Fibroblast of lung (primary cell): ENCODE data around the gene TNS3.

Experiments
- EZH2 ChIP-seq: IDR thresholded peaks from 2 replicates; pipeline ENCODE4 v1.5.1; 2012; ENCODE audit warnings: low read length, control low read depth, mild to moderate bottlenecking; ENCODE audit errors: missing control alignments
- TF ChIP-seq, protein P1 (sequence below), 2 donors: IDR thresholded peaks in 1 of 2; conservative IDR thresholded peaks in 1 of 2; 1 replicate in 1 of 2; 2 replicates in 1 of 2; pipeline ENCODE4 v1.5.1; 2011 to 2012; ENCODE audit warnings: low read length in 2 of 2, control low read depth in 1 of 2, inconsistent platforms in 1 of 2, low read depth in 1 of 2, mild to moderate bottlenecking in 1 of 2

- TF ChIP-seq EZH2 = no peak
- TF ChIP-seq, protein P1, sequence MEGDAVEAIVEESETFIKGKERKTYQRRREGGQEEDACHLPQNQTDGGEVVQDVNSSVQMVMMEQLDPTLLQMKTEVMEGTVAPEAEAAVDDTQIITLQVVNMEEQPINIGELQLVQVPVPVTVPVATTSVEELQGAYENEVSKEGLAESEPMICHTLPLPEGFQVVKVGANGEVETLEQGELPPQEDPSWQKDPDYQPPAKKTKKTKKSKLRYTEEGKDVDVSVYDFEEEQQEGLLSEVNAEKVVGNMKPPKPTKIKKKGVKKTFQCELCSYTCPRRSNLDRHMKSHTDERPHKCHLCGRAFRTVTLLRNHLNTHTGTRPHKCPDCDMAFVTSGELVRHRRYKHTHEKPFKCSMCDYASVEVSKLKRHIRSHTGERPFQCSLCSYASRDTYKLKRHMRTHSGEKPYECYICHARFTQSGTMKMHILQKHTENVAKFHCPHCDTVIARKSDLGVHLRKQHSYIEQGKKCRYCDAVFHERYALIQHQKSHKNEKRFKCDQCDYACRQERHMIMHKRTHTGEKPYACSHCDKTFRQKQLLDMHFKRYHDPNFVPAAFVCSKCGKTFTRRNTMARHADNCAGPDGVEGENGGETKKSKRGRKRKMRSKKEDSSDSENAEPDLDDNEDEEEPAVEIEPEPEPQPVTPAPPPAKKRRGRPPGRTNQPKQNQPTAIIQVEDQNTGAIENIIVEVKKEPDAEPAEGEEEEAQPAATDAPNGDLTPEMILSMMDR (conservative IDR thresholded peaks at IDR 0.05 in 1 of 2, IDR thresholded peaks at IDR 0.05 in 1 of 2; ENCODE audit: low read depth in 1 of 2, low read length in 2 of 2) = no peak
Observed at GRCh38 chr7:47619806-47620205, 37.9 kb upstream of the TNS3 start.
